ENCODE data around the gene CABP4. TPM values are rescaled to one million over a fixed set of nuclear protein-coding genes. Genes with fewer than 3 reads are reported as not detected.
A peak's percentile ranks its signal among the peaks of the same experiment; 100 is the strongest.

The CABP4 gene
- total and polyA plus RNA-seq, 5 experiments from 2014 or later, result 0.58 to 3.7 (median 0.96) TPM

DNA sequence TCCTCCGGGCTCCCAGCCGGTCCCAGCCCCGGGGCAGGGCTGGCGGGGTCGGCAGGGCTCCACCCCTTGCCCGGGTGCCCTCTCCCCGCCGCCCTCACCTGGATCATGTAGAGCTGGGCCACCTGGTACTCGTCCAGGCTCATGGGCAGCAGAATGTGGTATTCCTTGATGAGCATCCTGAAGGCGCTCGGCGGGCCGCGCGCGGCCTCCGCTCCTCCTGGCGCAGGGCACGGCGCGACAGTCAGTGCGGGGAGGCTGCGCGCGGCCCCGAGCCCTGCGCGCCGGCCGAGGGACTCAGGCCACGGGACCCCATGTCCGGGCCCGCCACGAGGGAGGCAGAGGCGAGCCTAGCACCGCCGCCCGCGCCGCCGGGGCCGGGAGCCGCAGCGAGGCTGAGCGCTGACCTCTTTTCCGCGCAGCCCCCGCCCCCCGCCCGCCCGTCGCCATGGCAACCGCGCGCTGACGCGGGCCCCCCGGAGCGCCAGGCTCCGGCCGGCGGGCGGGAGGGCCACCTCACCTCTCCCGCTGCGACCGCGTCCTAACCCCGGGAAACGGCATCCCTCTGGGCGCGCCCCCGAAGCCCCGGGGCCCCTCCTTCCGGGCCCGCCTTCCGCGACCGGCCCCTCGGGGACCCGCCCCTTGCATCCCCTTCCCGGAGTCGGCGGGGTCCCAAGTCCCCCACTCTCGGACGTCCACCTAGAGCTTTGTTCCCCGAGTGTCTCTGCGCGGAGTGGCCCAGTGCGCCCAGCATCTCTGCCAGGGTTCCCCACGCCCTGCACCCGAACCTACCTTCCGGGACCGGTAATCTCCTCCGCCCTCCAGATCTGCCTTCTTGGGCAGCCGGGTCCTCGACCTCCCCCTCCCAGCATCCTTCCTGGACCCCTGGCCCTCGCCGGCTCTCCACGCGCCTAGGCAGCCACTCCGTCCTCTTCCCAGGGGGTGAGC, 49.1 kb downstream of the CABP4 start:
- H3K27ac Mint-ChIP-seq, result peak overlapping the region; percentile 68 to 96 (median 89)
- POLR2A ChIA-PET, result interaction anchor here (0.5 to 8.8 kb wide), 19 partner anchors 10 to 153 kb away, joined by 3 to 118 read pairs (median 7); partner anchors contain the start of genes AIP, POLD4, PPP1CA and PTPRCAP
- H3K9me3 Mint-ChIP-seq, result no peaks in the 10 kb centered on the region
- peak in 6 of 10 donors; percentile 26 to 58 (median 39) for DNase-seq
- peak overlapping the region; percentile 86 to 94 (median 90) for H3K4me3 Mint-ChIP-seq
- peaks cover 0 to 28% (median 0%) of the 10 kb centered on the region in 3 donors for H3K36me3 Mint-ChIP-seq
- peaks cover 36 to 57% (median 54%) of the 10 kb centered on the region in 4 donors for H3K4me1 Mint-ChIP-seq
- ATAC-seq, result no peak
- H3K27me3 Mint-ChIP-seq, result peaks cover 0 to 2% (median 0%) of the 10 kb centered on the region in 5 donors

- POLR2A ChIA-PET, result interaction anchor here (0.5 to 8.8 kb wide), 25 partner anchors 11 to 161 kb away, joined by 3 to 118 read pairs (median 4); partner anchors contain the start of genes AIP, POLD4, PPP1CA and PTPRCAP
- Mint-ChIP-seq H3K27me3 (peaks cover 0 to 2% (median 0%) of the 10 kb centered on the region in 5 donors), H3K4me3 (peak within 1 kb of the TSS; percentile 88 to 95 (median 92)), H3K4me1 (peaks cover 36 to 59% (median 57%) of the 10 kb centered on the region in 4 donors), H3K9me3 (no peaks in the 10 kb centered on the region), H3K36me3 (peaks cover 0 to 24% (median 0%) of the 10 kb centered on the region in 3 donors), H3K27ac (peak within 1 kb of the TSS; percentile 92 to 99 (median 96))
- ATAC-seq (peak in 1 of 2 donors; percentile 7), DNase-seq (peak; percentile 39 to 79 (median 66))
These were observed 49.9 kb downstream of the CABP4 start, which contains the start of gene PITPNM1 for GRCh38 chr11:67504950-67505581. PITPNM1 (minus strand) TSS chr11:67505363; CDS start chr11:67504180, 1,183 bp downstream.

- H3K4me1 Mint-ChIP-seq, result peaks cover 33 to 59% (median 53%) of the 10 kb centered on the region in 4 donors
- H3K9me3 Mint-ChIP-seq, result no peaks in the 10 kb centered on the region
- DNase-seq (peak; percentile 84 to 94 (median 89)), ATAC-seq (peak; percentile 45 to 50)
- peak overlapping the region; percentile 86 to 95 (median 91) for H3K4me3 Mint-ChIP-seq
- POLR2A ChIA-PET, result interaction anchor here (0.5 to 8.8 kb wide), 27 partner anchors 10 to 162 kb away, joined by 3 to 118 read pairs (median 4); partner anchors contain the start of genes AIP, POLD4, PPP1CA and PTPRCAP
- peaks cover 0 to 20% (median 0%) of the 10 kb centered on the region in 3 donors for H3K36me3 Mint-ChIP-seq
- H3K27ac Mint-ChIP-seq, result peak overlapping the region; percentile 92 to 99 (median 96)
- peaks cover 0 to 2% (median 0%) of the 10 kb centered on the region in 5 donors for H3K27me3 Mint-ChIP-seq
These were observed 50.6 kb downstream of the CABP4 start for GRCh38 chr11:67505605-67506396.

DNA sequence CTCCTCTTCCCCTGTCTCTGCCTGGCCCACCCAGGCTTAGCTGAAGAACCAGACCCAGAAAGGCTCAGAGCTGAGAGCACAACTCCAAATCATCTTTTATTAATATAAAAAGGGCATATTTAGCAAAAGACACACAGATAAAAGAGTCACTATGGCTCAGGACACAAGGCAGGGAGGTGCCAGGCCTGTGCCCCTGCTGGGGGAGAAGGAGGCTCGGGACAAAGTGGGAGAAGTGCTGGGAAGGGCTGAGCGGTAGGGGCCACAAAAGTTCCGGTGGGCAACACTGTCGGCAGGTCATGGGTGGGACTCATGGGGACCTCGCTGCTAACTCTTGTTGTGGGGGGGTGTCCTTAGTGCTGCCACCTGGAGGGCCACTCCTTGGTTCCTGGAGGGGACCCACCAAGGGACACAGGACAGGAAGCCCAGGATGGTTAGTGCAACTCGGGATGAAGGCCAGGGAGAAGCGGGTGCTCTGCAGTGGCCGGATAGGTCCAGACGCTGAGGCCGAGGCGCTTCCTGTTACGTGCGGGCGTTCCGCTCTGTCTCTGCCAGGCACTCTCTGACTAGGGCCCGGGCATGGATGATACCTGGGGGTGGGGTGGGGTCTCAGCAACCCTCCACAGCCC, 51.4 kb downstream of the CABP4 start:
- DNase-seq (no peak), ATAC-seq (no peak)
- POLR2A ChIA-PET, result interaction anchor here (0.6 to 8.8 kb wide), 22 partner anchors 21 to 133 kb away, joined by 3 to 118 read pairs (median 6); partner anchors contain the start of genes AIP, CLCF1, PPP1CA and PTPRCAP
- Mint-ChIP-seq H3K36me3 (peaks cover 0 to 14% (median 0%) of the 10 kb centered on the region in 3 donors), H3K27me3 (peaks cover 0 to 4% (median 0%) of the 10 kb centered on the region in 5 donors), H3K4me1 (peaks cover 29 to 52% (median 46%) of the 10 kb centered on the region in 4 donors), H3K4me3 (peak overlapping the region; percentile 86 to 95 (median 92)), H3K9me3 (no peaks in the 10 kb centered on the region), H3K27ac (peak overlapping the region; percentile 86 to 99 (median 97))

DNA sequence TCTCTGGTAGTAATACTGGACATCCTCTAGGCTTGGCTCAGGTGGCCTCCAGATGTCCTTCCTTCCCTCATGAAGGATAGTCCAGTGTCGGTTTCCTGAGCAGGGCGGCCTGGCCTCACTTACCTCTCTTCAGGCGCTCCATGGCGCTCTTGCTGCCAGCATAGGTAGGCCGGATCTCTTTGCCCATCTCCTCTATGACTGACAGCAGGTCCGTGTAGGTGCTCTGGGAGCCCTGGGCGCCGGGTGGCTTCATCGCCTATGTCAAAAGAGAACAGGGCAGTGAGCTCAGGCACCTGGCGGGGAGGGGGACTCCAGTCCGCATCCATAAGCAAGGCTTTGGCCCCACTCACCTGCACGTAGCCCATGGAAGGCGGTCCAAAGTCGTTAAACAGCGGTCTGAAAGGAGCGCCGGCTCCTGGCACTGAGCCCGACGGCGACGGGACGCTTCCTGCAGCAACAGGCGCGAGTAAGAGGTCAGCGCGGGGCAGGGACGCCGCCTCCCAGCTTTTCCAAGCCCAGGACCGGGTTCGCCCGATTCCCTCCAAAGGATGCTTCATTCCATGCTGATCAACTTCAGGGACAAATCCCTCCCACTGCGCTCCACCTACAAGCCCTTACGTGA, 52.2 kb downstream of the CABP4 start:
- peaks cover 0 to 6% (median 0%) of the 10 kb centered on the region in 3 donors for H3K36me3 Mint-ChIP-seq
- POLR2A ChIA-PET, result interaction anchor here (0.8 to 2.4 kb wide), 17 partner anchors 12 to 388 kb away, joined by 3 to 22 read pairs (median 6); partner anchors contain the start of genes AIP, CLCF1, KDM2A and POLD4
- ATAC-seq, result no peak

DNA sequence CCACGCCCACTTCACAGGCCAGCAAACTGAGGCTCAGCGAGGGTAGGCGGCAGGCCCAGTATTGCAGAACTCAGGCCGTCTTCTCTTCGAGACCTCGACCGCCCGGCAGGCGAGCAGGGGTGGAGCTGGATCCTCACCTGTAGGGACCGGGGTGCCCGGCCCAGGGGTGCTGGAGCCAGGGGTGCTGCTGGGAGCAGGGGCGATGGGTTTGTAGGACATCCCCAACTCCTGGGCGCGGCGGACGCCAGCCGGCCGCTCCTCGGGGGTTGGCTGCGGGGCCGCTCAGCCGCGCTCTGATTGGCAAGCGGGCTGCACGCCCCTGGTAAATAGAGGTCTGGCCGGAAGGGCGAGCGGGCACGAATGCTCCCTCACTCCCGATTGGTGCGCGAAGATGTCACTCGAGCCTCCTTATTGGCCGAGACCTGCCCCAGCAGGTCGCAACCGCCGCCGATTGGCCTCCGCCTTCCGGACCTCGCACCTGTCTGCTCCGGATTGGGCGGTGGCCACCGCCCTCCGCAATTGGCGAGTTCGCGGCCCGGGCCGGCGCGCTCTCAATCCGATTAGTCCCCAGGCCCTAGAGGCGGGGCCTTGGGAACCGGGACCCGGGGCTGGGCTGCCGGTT, 52.8 kb downstream of the CABP4 start, which contains the start of gene CDK2AP2:
CDK2AP2 (minus strand) TSS at position 299 of the 622 bp plus-strand sequence; CDS start at position 219, 80 bp downstream.
- peaks cover 0 to 2% (median 0%) of the 10 kb centered on the region in 3 donors for H3K36me3 Mint-ChIP-seq
- H3K9me3 Mint-ChIP-seq, result no peaks in the 10 kb centered on the region
- H3K27me3 Mint-ChIP-seq, result peaks cover 0 to 5% (median under 1%) of the 10 kb centered on the region in 5 donors
- H3K4me3 Mint-ChIP-seq, result peak within 1 kb of the TSS; percentile 81 to 94 (median 92)
- POLR2A ChIA-PET, result interaction anchor here (0.6 to 2.4 kb wide), 19 partner anchors 12 to 389 kb away, joined by 3 to 22 read pairs (median 5); partner anchors contain the start of genes AIP, CLCF1, KDM2A and POLD4
- ATAC-seq (peak; percentile 74), DNase-seq (peak in 9 of 10 donors; percentile 92 to 99 (median 96))
- H3K27ac Mint-ChIP-seq, result peak within 1 kb of the TSS; percentile 83 to 99 (median 97)
- peaks cover 26 to 47% (median 39%) of the 10 kb centered on the region in 4 donors for H3K4me1 Mint-ChIP-seq

More for the DNA sequence above, 52.2 kb downstream of the CABP4 start:
- DNase-seq, result peak in 1 of 10 donors; percentile 32
- H3K4me3 Mint-ChIP-seq, result peak overlapping the region; percentile 81 to 94 (median 92)
- H3K9me3 Mint-ChIP-seq, result no peaks in the 10 kb centered on the region
- peak overlapping the region in 9 of 10 donors; percentile 92 to 99 (median 97) for H3K27ac Mint-ChIP-seq
- H3K4me1 Mint-ChIP-seq, result peaks cover 29 to 52% (median 44%) of the 10 kb centered on the region in 4 donors
- H3K27me3 Mint-ChIP-seq, result peaks cover 0 to 4% (median 0%) of the 10 kb centered on the region in 5 donors

GRCh38 chr11:67508486-67509121, 53.5 kb downstream of the CABP4 start:
- DNase-seq, result peak; percentile 97 to 100 (median 100)
- Mint-ChIP-seq H3K4me1 (peaks cover 23 to 41% (median 34%) of the 10 kb centered on the region in 4 donors), H3K36me3 (peaks cover 0 to 2% (median 0%) of the 10 kb centered on the region in 3 donors), H3K4me3 (peak overlapping the region; percentile 81 to 94 (median 92)), H3K27ac (peak overlapping the region; percentile 83 to 99 (median 97)), H3K9me3 (no peaks in the 10 kb centered on the region), H3K27me3 (peaks cover 0 to 5% (median 1%) of the 10 kb centered on the region in 5 donors)
- POLR2A ChIA-PET, result interaction anchor here (0.5 to 2.4 kb wide), 15 partner anchors 24 to 390 kb away, joined by 3 to 22 read pairs (median 6); partner anchors contain the start of genes AIP, KDM2A, POLD4 and PPP1CA
- peak; percentile 41 to 57 for ATAC-seq

GRCh38 chr11:67510023-67510345, 54.8 kb downstream of the CABP4 start:
- Mint-ChIP-seq H3K27me3 (peaks cover 0 to 9% (median 1%) of the 10 kb centered on the region in 5 donors), H3K4me3 (peak overlapping the region in 5 of 10 donors; percentile 18 to 93 (median 54)), H3K36me3 (peaks cover 0 to 2% (median 0%) of the 10 kb centered on the region in 3 donors), H3K27ac (peak overlapping the region in 3 of 10 donors; percentile 96 to 99 (median 97)), H3K4me1 (peaks cover 20 to 35% (median 31%) of the 10 kb centered on the region in 4 donors), H3K9me3 (no peaks in the 10 kb centered on the region)
- ATAC-seq, result no peak
- POLR2A ChIA-PET, result no interaction called here
- no peak for DNase-seq

Data from naive thymus-derived CD8-positive, alpha-beta T cell (primary cell).